ENCODE measurements around the gene GADD45GIP1.

- TF ChIP-seq YY1 (IDR thresholded peaks at IDR 0.05; ENCODE audit: low read depth): no peak
- TF ChIP-seq MAX (IDR thresholded peaks at IDR 0.05): no peak
- TF ChIP-seq TCF12 (IDR thresholded peaks at IDR 0.05; ENCODE audit: low read depth): no peak
- no peak for TF ChIP-seq TEAD4 (IDR thresholded peaks at IDR 0.05)
- no peak for TF ChIP-seq TAF1 (IDR thresholded peaks at IDR 0.05; ENCODE audit: low read depth)
- TF ChIP-seq EP300 (IDR thresholded peaks at IDR 0.05; ENCODE audit: borderline replicate concordance): no peak
- TF ChIP-seq REST (IDR thresholded peaks at IDR 0.05; ENCODE audit: low read depth): no peak
- TF ChIP-seq RAD21 (IDR thresholded peaks at IDR 0.05; ENCODE audit: low read depth): no peak
- no peak for TF ChIP-seq CREB1 (IDR thresholded peaks at IDR 0.05; ENCODE audit: low read depth)
- no peak for TF ChIP-seq NFIC (IDR thresholded peaks at IDR 0.05)
- TF ChIP-seq FOXM1 (IDR thresholded peaks at IDR 0.05; ENCODE audit: borderline replicate concordance, low read depth): no peak
Measured at GRCh38 chr19:12986726-12987125, 29.7 kb upstream of the GADD45GIP1 start.
